NCI-H510A (cell line): ENCODE results near the gene NTNG1.
A peak's percentile ranks its signal among the peaks of the same experiment; 100 is the strongest.

ENCODE experiments used
- DNase-seq: peaks from one replicate; lab custom pipeline; 2025; lab: John Stamatoyannopoulos, UW

NTNG1 gene

GRCh38 chr1:107512836-107513235 is 372.0 kb downstream of the NTNG1 start:
- DNase-seq = no peak

- no peak for DNase-seq
These were observed 374.0 kb downstream of the NTNG1 start for GRCh38 chr1:107514841-107515240.

GRCh38 chr1:107515702-107516101 is 374.9 kb downstream of the NTNG1 start:
- no peak for DNase-seq

GRCh38 chr1:107523061-107523460 is 382.2 kb downstream of the NTNG1 start:
- no peak for DNase-seq

- no peak for DNase-seq
These were observed 382.9 kb downstream of the NTNG1 start for GRCh38 chr1:107523736-107524135.

GRCh38 chr1:107524301-107524700 is 383.5 kb downstream of the NTNG1 start:
- no peak for DNase-seq

- no peak for DNase-seq
These were observed 384.3 kb downstream of the NTNG1 start for GRCh38 chr1:107525145-107525544.

- no peak for DNase-seq
These were observed 385.1 kb downstream of the NTNG1 start for GRCh38 chr1:107525961-107526360.

GRCh38 chr1:107526524-107527198 is 385.8 kb downstream of the NTNG1 start:
- DNase-seq = no peak

- peak; percentile 42 for DNase-seq
These were observed 388.8 kb downstream of the NTNG1 start for GRCh38 chr1:107529511-107530149.

GRCh38 chr1:107530543-107530942 is 389.7 kb downstream of the NTNG1 start:
- DNase-seq = no peak

- no peak for DNase-seq
These were observed 390.4 kb downstream of the NTNG1 start for GRCh38 chr1:107531065-107531908.

- peak; percentile 84 for DNase-seq
These were observed 391.5 kb downstream of the NTNG1 start for GRCh38 chr1:107532318-107532717.
